Measurements from ENCODE around the gene FERMT2.

Gene FERMT2, protein sequence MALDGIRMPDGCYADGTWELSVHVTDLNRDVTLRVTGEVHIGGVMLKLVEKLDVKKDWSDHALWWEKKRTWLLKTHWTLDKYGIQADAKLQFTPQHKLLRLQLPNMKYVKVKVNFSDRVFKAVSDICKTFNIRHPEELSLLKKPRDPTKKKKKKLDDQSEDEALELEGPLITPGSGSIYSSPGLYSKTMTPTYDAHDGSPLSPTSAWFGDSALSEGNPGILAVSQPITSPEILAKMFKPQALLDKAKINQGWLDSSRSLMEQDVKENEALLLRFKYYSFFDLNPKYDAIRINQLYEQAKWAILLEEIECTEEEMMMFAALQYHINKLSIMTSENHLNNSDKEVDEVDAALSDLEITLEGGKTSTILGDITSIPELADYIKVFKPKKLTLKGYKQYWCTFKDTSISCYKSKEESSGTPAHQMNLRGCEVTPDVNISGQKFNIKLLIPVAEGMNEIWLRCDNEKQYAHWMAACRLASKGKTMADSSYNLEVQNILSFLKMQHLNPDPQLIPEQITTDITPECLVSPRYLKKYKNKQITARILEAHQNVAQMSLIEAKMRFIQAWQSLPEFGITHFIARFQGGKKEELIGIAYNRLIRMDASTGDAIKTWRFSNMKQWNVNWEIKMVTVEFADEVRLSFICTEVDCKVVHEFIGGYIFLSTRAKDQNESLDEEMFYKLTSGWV

DNA sequence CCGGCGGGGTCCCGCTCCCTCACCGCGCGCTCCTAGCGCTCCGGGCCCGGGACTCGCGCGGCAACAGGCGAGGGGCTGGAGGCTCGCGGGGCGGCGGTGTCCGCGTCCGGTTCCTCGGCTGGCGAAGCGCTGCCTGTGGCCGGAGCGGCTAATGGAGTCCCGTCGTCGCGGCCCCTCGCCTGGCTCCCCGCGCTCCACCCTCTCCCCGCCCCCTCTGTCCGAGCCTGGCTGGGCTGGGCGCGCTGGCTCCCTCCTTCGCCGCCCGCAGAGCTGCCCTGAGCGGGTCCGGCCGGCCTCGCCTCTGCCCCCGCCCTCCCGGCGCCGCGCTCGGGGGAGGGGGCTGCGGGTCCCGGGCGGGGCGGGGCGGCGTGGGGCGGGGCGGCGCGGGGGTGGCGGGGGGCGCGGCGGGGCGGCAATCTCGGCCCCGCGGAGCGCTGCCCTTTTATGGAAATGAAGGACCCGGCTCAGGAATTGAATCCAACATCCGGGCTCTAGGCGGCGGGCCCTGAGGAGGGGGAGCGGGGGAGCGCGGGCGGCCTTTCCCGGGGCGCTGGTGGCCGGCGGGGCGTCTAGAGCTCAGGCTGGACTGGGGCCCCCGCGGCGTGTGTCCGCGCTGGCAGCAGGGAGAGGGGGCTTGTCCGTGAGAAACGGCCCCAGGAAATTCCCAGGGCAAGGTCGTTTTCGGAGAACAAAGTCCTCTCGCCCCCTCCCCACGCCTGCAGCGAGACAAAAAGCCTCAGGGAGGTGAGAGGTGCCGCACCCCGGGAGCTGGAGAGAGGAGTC lies at the start of gene FERMT2:
Gene FERMT2 (minus strand): TSS at position 153 of the 783 bp plus-strand sequence. CDS start 482 bp downstream, outside the sequence.
- no peak for DNase-seq

DNA sequence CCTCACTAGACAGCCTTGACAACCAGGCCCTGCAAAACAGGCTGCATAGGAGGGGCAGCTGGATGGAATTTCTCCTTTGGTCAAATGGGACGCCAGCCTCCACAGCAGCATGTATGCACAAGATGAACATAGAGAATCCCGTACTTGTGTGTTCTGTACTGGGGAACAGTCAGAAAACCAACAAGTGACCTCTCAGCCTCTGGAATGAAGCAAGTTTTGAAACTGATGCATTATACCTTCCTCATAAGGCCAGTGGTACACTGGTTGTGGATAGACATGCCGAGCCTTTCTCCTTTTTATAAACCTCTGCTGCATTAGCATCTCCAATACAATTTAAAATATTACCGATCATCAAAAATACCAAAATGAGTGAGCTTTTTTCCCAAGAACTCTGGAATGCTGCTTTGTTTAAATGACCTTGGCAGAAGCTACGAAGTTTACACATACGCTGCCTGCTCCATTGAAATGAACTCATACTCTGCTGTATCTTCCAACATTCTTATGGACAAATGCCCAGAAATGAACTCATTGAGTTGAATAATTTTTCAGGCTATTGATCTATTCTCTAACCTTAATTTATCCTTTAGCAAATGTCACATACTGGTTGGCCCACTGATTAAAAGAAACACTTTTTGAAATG lies 47.6 kb upstream of the FERMT2 start:
- no peak for DNase-seq

DNA sequence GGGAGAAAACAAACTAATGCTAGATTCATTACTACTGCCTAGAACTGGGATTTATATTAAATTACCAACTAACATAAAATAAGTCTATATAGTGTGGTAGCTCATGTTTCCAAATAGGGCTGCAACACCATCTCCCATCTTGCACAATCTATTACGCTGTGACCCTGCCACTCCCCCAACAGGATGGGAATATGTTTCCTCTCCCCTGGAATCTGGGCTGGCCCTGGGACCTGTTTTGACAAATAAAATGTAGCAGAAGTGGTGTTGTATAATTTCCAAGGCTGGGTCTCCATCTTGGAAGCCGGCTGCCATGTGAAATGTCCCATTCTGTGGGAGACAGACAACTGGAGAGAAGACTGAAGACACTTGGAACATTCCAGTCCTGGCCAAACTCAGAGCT lies 45.6 kb upstream of the FERMT2 start:
- no peak for DNase-seq

DNA sequence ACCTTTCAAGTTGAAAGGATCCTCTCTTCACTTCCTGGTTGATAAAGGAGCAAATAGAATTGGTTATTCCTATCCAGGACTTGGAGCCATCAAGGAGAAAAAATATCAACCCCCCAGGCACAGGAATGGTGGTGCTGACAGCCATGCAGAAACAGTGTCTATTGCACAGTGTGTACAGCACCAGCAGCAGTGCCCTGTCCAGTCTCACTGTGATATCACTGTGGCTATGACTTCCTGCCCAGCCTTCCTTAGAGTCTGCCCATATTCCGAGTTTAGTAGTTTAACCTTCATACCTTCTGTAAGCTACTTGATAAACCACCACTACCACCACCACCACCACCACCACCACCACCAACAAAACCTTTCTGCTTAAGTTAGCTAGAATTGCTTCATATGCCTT lies 45.1 kb upstream of the FERMT2 start:
- no peak for DNase-seq

DNA sequence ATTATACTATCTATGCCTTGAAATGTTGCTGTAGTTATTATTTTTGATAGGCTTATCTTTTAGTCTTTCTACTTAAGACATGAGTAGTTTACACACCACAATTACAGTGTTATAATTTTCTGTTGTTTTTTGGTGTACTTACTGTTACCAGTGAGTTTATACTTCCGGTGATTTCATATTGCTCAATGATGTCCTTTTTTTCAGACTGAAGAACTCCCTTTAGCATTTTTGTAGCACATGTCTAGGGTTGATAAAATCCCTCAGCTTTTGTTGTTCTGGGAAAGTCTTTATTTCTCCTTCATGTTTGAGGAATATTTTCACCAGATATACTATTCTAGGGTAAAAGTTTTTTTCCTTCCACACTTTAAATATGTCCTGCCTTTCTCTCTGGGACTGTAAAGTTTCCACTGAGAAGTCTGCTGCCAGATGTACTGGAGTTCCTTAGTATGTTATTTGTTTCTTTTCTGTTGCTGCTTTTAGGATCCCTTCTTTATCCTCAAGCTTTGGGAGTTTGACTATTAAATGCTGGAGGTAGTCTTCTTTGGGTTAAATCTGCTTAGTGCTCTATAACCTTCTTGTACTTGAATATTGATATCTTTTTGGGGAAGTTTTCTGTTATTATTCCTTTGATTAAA lies 41.5 kb upstream of the FERMT2 start:
- DNase-seq: no peak

DNA sequence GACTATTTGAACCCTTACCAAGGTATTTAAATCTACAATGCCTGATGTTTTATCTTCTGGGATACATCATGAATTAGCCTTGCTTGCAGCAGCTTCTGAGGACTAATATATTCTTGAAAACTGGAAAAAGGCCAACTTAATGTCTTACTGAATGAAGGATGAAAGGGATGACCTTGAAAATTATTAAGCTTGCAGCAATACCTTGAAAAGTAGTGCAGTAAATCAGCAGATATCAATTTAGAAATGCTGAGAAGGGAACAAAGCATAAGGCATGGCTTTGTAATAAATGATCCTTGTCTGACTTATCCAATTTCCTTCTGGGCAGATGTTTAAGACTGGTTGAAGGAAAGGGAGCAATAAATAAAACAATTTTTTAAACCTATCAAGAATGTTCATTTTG lies 37.3 kb upstream of the FERMT2 start:
- DNase-seq: no peak

DNA sequence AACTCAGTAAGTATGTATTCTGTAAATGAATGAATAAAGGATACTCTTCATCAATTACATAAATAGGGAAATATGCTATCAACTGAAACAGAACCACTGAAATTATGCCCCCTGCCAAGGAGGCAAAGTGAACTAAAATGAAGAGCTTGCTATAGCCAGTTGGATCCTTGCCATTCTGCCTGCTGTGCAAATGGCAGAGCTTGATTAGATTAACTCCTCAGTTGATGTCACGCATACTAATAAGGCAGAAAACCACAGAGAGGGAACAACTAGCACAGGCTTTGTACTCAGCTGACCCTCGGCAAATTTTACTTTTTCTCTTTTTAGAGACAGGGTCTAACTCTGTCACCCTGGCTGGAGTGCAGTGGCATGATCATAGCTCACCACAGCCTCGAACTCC lies 36.7 kb upstream of the FERMT2 start:
- no peak for DNase-seq

DNA sequence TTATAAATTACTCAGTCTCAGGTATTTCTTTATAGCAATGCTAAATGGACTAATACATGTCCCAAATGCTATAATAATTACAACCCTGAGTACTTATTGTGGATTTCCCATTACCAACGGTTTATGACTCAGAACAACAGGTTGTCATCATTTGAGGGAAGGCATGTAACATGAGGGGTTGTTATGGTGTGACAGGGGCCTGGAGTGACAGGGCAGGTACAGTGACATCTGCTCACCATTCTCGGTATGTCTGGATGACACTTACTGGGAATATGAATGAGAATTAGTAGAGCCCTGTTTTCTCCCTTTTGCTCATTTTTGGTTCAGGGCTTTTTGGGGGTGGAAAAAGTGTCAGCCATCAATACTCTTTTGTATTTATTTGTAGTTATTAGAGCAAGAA lies 36.2 kb upstream of the FERMT2 start:
- no peak for DNase-seq

DNA sequence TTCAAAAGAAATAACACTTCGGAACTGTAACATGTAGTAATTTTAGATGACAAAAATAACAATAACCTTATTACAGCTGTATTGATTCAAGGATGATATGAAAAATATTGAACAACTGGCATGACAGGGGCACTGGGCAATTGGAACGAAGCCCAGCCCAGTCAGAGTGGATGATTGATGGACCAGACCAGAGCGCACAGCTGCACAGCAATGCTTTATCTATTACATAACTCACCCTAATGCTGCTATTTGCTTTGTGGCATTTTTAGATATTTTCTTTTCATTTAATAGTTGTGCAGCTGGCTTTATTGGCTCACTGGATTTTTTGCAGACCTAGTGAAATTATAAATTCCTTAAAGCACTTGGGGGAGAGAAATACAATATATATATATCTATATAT lies 26.9 kb upstream of the FERMT2 start:
- DNase-seq: no peak

DNA sequence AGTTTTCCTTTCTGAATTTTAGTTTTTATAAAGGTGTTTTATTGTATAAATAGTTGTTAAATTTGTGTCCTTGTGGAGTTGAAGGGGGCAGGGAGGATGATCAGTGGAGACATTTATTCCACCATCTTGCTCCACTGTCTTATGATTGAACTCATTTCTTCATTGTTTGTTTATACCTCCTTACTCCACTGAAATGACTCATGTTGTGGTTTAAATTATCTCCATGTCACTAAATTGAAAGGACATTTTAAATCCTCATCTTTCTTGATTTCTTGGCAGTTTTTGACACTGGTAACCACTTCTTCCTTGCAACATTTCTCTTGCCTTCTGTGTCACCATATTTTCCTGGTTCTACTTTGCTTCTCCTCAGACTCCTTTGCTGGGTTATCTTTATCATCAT lies 23.6 kb upstream of the FERMT2 start:
- DNase-seq: no peak

DNA sequence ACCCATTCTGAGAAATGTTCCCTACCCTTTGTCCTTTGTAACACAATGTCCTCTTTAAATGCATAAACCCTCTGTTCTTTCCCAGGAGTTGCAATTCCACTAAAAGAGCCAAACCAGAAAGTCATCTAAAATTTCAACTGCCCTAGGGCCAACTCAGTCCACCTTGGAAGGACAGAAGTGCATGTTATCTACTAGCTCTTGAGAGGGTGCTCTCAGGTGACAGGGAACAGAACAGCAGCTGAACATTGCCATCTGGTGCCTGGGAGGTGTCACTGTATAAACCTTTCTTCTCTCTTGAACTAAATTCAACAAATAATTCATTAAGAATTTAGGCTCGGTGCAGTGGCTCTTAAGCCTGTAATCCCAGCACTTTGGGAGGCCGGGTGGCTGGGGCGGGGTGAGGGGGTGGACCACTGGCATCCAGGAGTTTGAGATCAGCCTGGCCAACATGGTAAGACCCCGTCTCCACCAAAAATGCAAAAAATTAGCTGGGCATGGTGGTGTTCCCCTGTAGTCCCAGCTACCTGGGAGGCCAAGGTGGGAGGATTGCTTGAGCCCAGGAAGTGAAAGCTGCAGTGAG lies 10.3 kb upstream of the FERMT2 start:
- peak; percentile 52 for DNase-seq

DNA sequence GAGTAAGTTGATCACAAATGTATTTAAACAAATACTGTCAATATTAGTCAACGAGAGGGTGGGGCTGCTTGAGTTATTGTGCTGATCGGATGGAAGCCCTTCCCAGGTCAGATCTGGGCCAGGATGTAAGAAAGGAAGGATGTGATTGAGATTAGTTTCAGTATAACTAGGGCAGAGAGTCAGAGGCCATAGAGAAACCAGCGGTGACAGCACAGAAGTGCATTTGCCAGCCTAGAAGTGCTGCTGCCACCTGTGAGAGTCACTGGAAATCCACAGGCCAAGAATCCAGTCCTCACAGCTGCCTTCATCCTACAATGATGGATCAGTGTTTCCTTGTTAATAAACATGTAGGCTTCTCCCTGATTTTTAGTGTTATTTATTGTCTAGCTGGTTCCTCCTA lies 9.8 kb upstream of the FERMT2 start:
- no peak for DNase-seq

DNA sequence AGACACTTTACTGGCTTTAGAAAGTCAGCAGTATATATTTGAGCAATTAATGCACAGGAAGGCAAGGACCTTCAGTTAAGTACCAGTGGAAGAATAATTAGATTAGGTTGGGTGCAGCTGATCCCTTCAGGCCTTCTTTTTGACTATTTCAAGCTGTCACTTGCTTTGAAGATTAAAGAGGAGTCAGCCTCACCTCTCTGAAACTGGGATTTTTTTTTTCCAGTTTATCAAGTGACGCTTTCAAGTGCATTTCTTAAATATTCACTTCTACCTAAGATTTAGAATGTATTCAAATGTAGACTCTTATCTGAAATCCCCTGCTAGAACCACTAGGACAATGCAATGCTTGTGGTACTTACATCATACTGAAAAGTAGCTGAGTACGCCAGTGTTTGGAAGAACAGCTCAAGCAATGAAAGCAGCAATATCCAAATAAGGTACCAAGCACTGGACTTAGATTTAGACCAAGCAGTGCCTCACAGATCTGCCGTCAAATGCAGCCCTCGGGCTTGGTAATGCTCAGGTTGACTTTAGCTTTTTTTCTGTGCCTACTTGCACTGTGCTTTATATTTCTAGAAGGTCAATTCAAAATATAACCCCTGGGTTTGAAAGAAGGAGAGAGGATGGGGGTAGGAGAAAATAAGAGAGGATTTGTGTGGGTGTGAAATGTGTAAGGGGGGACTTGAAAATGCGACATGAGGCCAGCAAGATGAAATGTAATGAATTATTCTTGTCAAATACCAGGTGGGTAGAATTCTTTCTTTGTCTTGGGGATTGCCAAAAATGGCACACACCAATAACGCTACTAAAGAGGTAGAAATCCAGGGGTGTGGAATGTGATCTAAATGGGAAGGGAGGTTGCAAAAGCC lies 3.7 kb upstream of the FERMT2 start:
- DNase-seq: no peak

DNA sequence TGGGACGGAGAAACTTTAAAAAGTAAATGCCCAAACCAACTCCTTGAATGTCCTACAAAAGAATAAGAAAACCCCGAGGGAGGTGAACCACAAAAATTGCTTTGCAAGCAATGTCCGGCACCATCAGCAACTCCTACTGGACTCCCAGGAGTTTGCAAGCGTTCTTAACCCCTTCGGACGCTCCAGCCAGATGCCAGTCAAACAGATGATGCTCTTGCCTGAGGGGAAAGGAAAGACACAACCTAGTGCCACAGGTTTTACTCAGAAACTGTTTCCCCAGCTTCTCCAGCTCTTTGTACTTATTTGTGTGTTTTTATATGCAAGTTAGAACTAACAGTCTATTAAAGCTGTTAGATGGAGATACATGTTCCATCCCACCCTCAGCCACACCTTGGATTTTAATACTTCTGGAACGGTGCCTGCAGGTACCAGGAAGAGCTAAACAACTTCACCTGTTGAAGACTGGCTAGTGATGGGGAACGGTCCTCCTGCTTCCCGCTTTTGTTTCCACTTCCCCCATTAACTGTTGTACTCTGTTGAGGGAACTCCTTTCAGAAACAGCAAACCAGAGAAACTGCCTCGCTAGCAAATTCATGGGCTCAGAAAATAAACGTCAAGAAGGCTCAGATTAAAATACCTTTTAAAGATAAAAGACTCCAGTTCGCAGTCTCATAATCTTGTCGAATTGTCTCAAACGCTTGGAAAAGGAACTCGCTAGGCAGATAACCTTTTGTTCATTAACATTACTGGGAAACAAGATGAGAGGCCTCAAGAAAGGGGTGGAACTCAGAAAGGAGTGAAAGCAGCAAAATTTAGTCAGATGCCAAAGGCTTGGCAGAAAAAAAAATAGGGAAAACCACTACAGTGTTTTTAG lies 1.1 kb upstream of the FERMT2 start:
- DNase-seq: no peak

DNA sequence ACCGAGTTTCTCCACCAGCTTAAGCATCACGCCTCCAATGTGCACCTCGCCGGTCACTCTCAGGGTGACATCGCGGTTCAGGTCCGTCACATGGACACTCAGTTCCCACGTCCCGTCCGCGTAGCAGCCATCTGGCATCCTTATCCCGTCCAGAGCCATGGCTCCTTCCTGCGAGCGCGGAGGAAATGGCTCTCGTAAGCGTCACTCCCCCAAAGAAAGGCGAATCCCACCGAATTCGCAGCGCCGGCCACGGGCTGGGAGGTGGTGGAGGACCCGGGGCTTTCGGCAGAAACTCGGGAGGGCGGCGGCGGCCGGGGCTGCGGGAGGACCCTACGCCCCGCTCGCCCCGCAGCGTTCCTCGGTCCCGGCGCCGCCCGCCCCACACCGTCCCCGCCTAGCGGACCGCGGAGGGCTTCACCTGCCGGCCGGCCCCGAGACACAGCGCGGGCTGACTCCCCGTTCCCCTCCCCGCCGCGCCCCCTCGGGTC lies 396 bp downstream of the FERMT2 start:
- DNase-seq: no peak

DNA sequence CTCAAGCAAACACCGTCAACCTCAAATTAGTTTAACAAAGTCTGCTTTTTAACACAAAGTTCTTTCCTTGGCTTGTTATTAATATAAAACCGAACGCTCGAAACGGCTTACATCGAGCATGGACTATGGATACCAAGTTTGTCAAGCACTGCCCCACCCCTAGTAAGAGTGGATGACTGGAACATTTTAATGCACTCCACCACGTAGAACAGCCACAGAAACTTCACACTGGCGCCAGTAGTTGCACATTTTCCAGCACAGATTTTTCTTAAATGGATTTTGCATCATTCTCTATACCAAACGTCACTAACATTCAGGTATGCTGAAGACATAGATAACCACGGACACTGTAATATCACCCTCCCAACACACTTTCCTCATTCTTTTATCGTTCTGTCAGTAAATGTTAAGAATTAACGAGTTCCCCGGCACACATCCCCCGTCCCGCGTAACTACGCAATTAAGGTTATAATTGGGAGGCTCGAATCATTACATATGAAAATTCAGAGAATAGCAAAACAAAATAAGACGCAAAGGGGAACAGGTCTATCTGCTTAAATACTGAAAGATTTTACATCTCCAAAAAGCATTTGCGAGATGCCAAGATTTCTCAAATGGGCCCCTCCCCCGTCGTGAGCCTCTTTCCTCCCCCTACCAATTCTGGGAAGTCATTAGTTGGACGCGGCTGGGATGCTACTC lies 990 bp downstream of the FERMT2 start:
- DNase-seq: no peak

DNA sequence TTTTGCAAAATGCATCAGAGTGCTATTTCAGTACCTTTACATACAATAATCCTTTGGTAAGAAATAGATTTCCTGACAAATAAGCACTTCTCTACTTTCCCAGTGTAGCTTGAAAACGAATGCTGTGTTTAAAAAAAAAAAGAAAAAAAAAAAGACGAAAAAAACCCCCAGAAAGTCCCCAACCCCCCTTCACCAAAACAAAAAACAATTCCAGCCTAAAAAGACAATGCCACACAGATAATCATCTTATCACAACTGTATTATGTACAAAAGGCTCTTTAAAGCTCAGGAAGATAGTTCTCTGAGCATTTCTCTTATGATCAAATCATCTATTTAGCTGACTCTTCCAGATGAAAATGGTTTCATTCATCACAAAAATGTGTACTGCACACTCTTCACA lies 1.6 kb downstream of the FERMT2 start:
- no peak for DNase-seq

DNA sequence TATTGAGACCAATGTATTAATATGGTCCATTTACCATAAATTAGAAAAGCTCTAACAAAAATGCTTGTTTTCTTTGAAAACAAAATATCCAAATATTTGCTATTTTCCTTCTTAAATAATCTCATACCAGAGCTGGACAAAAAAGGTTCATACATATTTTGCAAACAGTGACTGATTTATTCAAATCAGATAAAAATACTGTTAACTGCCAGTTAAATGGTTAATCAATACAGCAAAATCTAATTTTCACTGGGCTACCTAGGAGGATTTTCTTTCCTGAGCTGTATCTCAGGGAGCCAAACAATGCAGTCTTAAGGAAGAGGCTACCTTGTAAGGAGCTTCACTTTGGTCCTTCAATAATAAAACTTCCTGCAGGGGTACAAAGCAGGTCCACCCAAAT lies 2.0 kb downstream of the FERMT2 start:
- no peak for DNase-seq

DNA sequence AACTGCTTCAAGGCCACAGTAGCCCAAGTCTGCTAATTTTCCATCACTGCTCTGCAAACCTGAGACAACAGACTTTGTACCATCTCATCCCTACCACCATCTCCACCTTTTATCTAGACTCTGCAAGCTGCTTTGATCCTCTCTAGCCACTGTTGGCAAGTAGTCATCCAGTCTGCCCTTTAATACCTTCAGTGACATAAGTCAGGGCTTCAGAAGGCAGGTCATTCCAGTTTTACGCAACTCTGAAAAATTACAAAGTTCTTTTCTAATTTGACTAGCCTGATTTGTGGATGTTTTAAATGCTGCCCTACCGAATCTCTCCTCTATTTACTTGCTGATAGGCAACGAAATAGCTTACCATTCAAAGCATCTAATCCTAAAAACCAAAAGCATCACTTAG lies 2.8 kb downstream of the FERMT2 start:
- no peak for DNase-seq

DNA sequence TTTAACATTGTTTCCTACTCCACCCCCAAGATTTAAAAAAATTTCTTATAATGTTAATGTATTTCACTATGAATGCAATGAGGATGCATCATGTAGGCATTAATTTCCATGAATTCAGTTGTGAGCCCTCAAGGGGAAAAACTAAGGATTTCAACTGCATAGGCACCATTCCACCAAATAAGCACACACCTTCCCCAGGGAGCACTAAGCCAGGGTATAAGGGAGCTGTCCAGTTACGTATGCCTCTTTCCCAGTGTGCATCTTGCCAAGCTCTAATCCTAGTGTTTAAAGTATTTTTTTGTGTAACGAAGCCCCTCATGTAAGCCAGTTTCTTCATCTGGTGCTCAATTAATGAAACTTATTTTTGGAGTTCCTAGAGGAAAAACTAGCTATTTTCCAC lies 6.6 kb downstream of the FERMT2 start:
- no peak for DNase-seq

All from CD4-positive, alpha-beta T cell treated with Interleukin-15 for 1 hour (primary cell).